Activated naive CD4-positive, alpha-beta T cell treated with anti-CD3 and anti-CD28 coated beads, Interleukin-2, amount 50 U/mL, for 72 hours (primary cell): ENCODE measurements around the gene ACER1. TPM values are rescaled to one million over a fixed set of nuclear protein-coding genes. Genes with fewer than 3 reads are reported as not detected.
"Not testable (repeated sequence)": the region's sequence is repeated elsewhere in the genome, so short reads cannot be mapped to it uniquely, and the experiment has no call there.

Experiments
- ATAC-seq, 2 donors: fragments of 150-1000 bp; cut with Tn5 transposase; 2 replicates each; pipeline ENCODE4 v1.10.0; 2021; ENCODE audit warnings: mild to moderate bottlenecking in 2 of 2, moderate library complexity in 2 of 2
- DNase-seq, 2 donors: peaks; one replicate each; pipeline ENCODE4 v3.0.0; 2021 to 2022; ENCODE audit warnings: low spot score in 2 of 2
- H3K27ac Mint-ChIP-seq, 2 donors: one replicate each; pipeline ENCODE4 v1.8.0; 2022; ENCODE audit warnings: mild to moderate bottlenecking in 2 of 2, mixed read lengths in 2 of 2
- H3K36me3 Mint-ChIP-seq, 2 donors: one replicate each; pipeline ENCODE4 v1.8.0; 2022; ENCODE audit warnings: mixed read lengths in 2 of 2
- H3K9me3 Mint-ChIP-seq, 2 donors: one replicate each; pipeline ENCODE4 v1.8.0; 2022; ENCODE audit warnings: mixed read lengths in 2 of 2
- total RNA-seq, 2 donors: library from RNA; stranded (reverse); gene quantifications; one replicate each; pipeline ENCODE4 v1.2.3, GENCODE V29; 2022

Gene ACER1
- total RNA-seq, 2 donors from 2014 or later: 0.52 TPM; not detected in 1

DNA sequence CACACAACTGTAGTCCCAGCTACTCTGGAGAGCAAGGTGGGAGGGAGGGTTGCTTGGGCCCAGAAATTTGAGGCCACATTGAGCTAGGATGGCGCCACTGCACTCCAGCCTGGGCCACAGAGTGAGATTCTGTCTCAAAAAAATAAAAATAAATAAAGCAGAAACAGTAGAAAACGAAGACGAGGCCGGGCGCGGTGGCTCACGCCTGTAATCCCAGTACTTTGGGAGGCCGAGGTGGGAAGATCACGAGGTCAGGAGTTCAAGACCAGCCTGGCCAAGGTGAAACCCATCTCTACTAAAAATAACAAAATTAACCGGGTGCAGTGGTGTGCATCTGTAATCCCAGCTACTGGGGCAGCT is 27.4 kb upstream of the ACER1 start:
- H3K27ac Mint-ChIP-seq: peak overlapping the region; percentile 77 to 91

DNA sequence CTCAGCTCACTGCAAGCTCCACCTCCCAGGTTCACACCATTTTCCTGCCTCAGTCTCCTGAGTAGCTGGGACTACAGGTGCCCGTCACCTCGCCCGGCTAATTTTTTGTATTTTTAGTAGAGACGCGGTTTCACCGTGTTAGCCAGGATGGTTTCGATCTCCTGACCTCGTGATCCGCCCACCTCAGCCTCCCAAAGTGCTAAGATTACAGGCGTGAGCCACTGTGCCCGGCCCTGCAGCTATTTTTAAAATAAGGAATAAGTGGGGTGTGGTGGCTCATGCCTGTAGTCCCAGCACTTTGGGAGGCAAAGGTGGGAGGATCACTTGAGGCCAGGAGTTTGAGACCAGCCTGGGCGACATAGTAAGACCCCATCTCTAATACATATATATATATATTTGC is 27.0 kb upstream of the ACER1 start:
- Mint-ChIP-seq H3K36me3 (peaks cover 10 to 12% of the 10 kb centered on the region in 2 donors), H3K27ac (peak overlapping the region in 1 of 2 donors; percentile 91)
- not testable (repeated sequence) for H3K9me3 Mint-ChIP-seq, DNase-seq, ATAC-seq

More for the DNA sequence above, 27.4 kb upstream of the ACER1 start:
- H3K36me3 Mint-ChIP-seq: peaks cover 10 to 12% of the 10 kb centered on the region in 2 donors
- not testable (repeated sequence) for H3K9me3 Mint-ChIP-seq, ATAC-seq, DNase-seq

DNA sequence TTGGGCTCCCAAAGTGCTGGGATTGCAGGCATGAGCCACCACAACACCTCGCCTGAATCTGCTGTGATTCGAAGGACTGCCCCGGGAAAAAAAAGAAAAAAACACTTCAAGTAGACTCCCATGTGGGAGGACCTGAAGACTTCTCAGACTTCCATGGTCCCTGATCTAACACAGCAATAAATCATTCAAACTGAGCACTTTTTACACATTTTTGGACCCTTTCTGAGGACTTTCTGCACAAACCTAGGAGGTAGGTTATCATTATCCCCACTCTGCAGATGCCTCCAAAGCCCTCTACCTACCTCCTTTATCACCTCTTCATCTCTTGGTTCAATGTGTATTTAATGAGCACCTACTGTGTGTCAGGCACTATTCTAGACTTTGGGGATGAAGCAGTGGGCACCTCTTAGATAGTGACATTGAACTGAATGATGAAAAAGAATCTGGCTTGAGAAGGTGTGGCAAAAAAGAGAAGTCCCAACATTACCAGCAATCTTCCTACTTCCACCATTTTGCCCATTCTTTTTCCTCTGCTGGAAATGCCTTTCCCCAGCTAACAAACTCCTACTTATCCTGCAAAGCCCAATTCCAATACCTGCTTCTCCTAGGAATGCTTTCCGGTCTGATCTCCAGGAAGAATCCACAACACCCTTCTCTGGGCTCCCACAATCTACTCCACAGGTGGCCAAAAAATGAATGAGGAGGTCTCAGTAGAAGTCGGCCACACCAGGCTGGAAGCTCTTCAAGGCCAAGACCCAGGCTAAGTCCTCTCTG is 26.3 kb upstream of the ACER1 start:
- no peak for DNase-seq
- peaks cover 10 to 12% of the 10 kb centered on the region in 2 donors for H3K36me3 Mint-ChIP-seq
- ATAC-seq: no peak
- peak overlapping the region in 1 of 2 donors; percentile 91 for H3K27ac Mint-ChIP-seq
- H3K9me3 Mint-ChIP-seq: no peaks in the 10 kb centered on the region

DNA sequence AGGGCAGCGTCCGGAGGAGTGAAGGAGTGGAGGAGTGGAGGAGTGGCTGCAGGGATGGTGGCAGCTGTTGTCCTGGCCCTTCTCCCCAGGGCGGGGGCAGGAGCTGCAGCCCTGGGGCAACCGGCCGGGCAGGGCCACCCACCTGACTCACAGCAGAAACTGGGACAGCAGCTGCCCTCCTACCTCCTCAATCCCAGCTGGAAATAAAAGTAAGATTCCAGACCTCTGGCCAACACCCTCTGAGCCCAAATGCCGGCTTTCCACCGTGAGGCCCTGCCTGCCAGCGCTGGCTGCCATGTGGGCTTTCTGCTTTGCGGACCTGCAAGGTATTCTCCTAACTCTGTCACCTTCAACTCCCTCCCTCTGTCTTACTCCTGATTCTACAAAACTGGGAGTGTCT is 24.6 kb upstream of the ACER1 start:
- no peak for ATAC-seq
- Mint-ChIP-seq H3K36me3 (peaks cover 7 to 10% of the 10 kb centered on the region in 2 donors), H3K27ac (peak overlapping the region in 1 of 2 donors; percentile 77), H3K9me3 (no peaks in the 10 kb centered on the region)
- DNase-seq: no peak

DNA sequence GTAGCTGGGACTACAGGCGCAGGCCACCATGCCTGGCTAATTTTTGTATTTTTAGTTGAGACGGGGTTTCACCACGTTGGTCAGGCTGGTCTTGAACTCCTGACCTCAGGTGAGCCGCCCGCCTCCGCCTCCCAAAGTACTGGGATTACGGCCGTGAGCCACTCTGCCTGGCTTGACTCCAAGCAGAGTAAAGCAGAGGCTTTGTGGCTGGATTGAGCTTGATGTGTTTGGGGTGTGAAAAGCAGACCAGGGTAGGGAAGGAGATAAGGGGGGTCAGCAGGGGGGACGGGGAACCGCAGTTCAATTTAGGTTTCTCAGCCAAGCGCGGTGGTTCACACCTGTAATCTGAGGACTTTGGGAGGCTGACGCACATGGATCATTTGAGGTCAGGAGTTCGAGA is 23.8 kb upstream of the ACER1 start:
- Mint-ChIP-seq H3K36me3 (peaks cover 2 to 10% of the 10 kb centered on the region in 2 donors), H3K27ac (peak overlapping the region in 1 of 2 donors; percentile 77), H3K9me3 (no peaks in the 10 kb centered on the region)
- no peak for ATAC-seq
- DNase-seq: no peak

DNA sequence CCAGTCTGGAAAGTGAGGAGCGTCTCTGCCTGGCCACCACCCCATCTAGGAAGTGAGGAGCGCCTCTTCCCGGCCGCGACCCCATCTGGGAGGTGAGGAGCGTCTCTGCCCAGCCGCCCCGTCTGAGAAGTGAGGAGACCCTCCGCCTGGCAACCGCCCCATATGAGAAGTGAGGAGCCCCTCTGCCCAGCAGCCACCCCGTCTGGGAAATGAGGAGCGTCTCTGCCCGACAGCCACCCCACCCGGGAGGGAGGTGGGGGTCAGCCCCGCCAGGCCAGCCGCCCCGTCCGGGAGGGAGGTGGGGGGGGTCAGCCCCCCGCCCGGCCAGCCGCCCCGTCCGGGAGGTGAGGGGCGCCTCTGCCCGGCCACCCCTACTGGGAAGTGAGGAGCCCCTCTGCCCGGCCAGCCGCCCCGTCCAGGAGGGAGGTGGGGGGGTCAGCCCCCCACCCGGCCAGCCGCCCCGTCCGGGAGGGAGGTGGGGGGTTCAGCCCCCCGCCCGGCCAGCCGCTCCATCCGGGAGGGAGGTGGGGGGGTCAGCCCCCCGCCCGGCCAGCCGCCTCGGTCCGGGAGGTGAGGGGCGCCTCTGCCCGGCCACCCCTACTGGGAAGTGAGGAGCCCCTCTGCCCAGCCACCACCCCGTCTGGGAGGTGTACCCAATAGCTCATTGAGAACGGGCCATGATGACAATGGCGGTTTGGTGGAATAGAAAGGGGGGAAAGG is 22.1 kb upstream of the ACER1 start:
- not testable (repeated sequence) for H3K27ac Mint-ChIP-seq, H3K9me3 Mint-ChIP-seq, ATAC-seq, DNase-seq, H3K36me3 Mint-ChIP-seq

DNA sequence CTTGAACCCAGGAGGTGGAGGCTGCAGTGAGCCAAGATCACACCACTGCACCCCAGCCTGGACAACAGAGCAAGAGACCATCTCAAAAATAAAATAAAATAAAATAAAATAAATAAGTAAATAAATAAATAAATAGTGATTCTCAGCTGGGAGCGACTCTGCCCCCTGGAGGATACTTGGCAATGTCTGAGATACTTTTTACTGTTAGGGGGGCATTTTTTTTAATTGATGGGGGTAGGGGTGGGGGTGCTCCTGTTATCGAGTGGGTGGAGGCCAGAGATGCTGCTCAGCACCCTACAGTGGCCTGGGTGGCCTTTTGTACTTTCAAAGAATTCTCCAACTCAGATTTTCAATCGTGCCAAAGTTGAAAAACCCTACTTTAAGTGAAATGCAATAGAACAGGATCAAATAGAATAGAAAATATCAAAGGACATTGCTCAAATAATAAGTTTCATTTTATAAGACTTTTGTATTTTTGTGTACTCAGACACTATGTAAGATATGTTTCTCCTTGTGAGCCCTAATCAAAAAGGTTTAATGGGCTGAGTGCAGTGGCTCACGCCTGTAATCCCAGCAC is 20.8 kb upstream of the ACER1 start:
- no peak for DNase-seq
- H3K27ac Mint-ChIP-seq: no peak overlapping the region
- peaks cover 5 to 10% of the 10 kb centered on the region in 2 donors for H3K36me3 Mint-ChIP-seq
- no peak for ATAC-seq
- H3K9me3 Mint-ChIP-seq: no peaks in the 10 kb centered on the region

DNA sequence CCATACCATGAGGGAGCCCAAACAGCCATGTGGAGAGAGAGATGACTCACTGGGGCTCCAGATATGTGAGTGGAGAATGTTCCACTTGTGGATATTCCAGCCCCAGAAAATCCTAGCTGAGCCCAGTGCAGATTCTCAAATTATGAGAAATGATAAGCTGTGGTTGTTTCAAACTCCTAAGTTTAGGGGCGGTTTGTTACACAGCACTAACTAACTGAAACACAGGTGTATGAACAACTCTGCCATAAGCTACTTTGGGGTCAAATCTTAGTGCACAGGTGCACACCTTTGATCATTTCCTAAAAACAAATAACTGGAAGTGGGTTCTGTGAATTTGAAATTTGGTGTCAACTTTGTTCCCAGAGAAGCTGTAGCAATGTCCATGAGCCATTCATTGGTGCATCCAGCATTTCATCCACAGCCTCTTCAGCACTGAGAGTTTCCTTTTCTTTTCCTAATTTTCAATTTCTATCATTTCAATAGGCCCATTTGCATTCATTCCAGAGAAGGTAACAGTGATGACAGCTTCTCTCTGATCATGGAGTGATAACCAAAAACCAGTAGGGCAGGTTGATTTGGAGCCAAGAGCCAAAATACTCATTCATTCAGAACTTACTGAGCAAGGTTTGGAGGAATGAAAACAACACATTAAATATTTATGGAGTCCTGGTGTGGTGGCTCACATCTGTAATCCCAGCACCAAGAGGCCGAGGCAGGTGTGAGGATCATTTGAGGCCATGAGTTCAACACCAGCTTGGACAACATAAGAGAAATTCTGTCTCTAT is 19.2 kb upstream of the ACER1 start:
- no peak for DNase-seq
- Mint-ChIP-seq H3K36me3 (peaks cover 5 to 10% of the 10 kb centered on the region in 2 donors), H3K27ac (no peak overlapping the region), H3K9me3 (no peaks in the 10 kb centered on the region)
- no peak for ATAC-seq

DNA sequence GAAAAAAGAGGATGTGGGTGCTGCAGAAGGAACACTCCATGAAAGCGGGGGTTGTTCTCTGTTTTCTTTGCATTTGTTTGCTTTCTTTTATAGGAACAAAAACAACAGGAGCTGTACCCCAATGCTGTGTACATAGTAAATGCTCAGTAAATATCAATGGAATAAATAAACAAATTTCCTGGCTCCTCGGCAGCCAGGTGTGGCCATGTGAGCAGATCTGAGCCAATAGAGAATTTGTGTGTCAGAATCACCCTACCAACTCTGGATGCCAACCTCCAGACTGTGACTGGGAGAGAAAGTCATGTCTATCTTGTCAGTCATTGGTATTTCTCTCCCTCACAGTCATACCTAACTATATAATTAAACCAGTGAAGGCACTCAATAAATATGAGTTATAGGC is 17.3 kb upstream of the ACER1 start:
- Mint-ChIP-seq H3K27ac (no peak overlapping the region), H3K9me3 (no peaks in the 10 kb centered on the region), H3K36me3 (peaks cover 5 to 10% of the 10 kb centered on the region in 2 donors)
- no peak for DNase-seq
- ATAC-seq: no peak

DNA sequence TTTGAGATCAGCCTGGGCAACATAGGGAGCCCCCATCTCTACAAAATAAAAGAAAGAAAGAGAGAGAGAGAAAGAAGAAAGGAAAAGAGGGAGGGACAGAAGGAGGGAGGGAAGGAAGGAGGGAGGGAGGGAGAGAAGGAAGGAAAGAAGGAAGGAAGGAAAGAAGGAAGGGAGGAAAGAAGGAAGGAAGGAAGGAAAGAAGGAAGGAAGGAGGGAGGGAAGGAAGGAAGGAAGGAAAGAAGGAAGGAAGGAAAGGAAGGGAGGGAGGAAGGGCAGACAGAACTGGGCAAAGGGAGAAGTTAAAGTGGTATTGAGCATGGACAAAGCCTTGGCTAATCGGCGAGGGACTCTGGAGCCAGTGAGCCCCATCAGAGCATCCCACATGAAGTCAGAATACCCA is 15.9 kb upstream of the ACER1 start:
- peak overlapping the region; percentile 74 to 78 for H3K27ac Mint-ChIP-seq
- H3K9me3 Mint-ChIP-seq, ATAC-seq, DNase-seq, H3K36me3 Mint-ChIP-seq: not testable (repeated sequence)

DNA sequence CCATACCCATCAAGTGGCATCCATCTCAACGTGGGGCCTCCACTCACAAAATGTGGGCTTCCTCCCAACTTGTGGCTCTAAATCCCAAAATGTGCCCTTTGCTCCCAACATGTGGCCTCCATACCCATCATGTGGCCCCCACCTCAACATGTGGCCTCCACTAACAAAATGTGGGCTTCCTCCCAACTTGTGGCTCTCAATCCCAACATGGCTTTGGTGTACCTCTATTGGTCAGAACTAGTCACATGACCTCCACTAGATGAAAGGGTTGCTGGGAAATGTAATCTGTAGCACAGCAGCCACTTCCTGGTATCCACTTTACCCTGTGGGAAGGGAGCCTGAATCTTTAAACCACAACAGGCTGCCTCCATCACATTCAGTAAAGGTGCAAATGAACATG is 10.1 kb upstream of the ACER1 start:
- Mint-ChIP-seq H3K9me3 (peaks cover 5 to 6% of the 10 kb centered on the region in 2 donors), H3K27ac (peak overlapping the region; percentile 71 to 88)
- ATAC-seq: peak in 1 of 2 donors; percentile 82

DNA sequence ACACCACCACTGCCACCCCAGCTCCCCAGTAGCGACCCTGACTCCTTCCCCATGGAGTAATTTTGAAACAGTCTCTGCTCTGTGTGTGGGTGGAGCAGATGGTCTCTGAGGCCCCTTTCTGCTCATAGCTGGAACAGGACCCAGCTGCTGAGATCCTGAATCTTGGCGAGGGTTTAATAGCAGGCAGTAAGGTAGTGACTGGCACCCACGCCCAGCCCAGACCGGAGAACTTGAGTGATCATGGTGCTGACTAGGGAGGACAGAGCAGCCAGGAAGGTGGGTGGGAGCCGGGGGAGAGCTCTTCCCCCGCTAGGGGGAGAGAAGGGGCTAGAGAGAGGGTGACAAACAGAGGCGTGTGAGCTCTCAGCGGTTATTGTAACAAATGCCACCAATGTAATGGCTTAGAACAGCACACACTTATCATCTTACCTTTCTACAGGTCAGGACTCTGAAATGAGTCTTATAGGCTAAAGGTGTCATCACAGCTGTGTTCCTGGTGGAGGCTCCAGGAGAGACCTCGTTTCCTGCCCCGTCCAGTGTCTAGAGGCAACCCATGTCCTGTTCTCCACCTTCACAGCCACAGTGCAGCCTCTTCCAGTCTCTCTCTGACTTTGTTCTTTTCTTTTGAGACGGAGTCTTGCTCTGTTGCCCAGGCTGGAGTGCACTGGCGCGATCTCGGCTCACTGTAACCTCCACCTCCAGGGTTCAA is 7.2 kb upstream of the ACER1 start:
- Mint-ChIP-seq H3K9me3 (peaks cover 5 to 6% of the 10 kb centered on the region in 2 donors), H3K27ac (peak overlapping the region in 1 of 2 donors; percentile 36), H3K36me3 (peaks cover 8 to 10% of the 10 kb centered on the region in 2 donors)
- peak in 1 of 2 donors; percentile 66 for ATAC-seq
- no peak for DNase-seq

More for the DNA sequence above, 10.1 kb upstream of the ACER1 start:
- H3K36me3 Mint-ChIP-seq: peaks cover 8 to 10% of the 10 kb centered on the region in 2 donors
- no peak for DNase-seq

DNA sequence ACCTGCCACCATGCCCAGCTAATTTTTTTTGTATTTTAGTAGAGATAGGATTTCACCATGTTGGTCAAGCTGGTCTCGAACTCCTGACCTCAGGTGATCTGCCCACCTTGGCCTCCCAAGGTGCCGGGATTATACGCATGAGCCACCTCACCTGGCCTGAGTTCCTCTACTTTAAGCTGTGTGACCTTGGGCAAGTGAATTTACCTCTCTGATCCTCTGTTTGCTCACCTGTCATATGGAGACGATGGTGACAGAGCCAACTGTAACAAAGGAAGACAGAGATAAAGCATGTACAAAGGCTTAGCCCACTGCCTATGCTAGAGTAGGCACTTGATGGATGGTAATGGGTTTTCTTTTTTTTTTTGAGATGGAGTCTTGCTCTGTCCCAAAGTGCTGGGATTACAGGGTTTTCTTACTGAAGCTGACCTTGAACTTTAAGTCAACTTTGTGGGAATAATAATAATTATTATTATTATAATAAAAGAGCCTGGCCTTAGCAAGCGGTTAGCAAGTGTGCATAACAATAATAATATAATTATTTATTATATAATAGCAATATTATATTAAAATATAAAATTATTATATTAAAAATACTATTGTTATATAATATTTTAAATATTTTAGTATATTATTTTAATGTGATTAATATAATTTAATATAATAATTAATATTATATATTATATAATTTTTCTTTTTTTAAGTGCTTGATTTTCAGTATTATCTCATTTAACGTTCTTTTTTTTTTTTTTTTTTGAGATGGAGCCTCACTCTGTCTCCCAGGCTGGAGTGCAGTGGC is 1.3 kb upstream of the ACER1 start:
- DNase-seq: no peak
- Mint-ChIP-seq H3K27ac (no peak overlapping the region), H3K36me3 (no peaks in the 10 kb centered on the region), H3K9me3 (no peaks in the 10 kb centered on the region)
- ATAC-seq: no peak

DNA sequence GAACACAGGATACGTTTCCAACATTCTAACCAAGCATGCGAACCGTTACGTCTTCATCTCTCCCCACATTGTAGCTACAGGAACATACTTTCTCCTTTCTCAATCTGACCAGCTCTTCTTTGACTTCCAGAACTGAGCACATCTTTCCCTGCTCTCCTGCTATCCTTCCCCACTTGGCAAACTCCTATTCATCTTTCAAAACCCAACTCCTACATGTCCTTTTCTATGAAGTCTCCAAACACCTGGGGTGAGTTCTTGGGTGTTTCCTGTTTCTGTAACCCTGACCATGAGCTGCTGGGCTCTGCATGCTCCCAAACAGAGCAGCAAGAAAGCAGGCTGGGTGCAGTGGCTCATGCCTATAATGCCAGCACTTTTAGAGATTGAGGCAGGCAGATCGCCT is 6.6 kb downstream of the ACER1 start:
- Mint-ChIP-seq H3K27ac (peak overlapping the region; percentile 3 to 34), H3K9me3 (peaks cover 0 to 6% of the 10 kb centered on the region in 2 donors), H3K36me3 (no peaks in the 10 kb centered on the region)
- DNase-seq: no peak
- no peak for ATAC-seq

DNA sequence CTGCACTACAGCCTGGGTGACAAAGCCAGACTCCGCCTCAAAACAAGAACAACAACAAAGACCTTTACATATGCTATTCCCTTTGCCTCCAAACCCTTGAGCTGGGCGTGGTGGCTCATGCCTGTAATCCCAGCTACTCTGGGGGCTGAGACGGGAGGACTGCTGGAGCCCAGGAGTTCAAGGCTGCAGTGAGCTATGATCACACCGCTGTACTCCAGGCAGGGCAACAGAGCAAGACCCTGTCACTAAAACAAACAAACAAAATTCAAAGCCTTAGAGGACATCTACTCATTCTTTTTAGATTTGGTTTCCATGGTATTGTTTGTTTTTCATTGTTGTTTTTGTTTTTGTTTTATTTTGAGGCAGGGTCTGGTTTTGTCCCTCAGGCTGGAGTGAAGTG is 7.8 kb downstream of the ACER1 start:
- DNase-seq (no peak), ATAC-seq (no peak)
- Mint-ChIP-seq H3K9me3 (peaks cover 0 to 6% of the 10 kb centered on the region in 2 donors), H3K27ac (no peak overlapping the region), H3K36me3 (no peaks in the 10 kb centered on the region)
